Suppressor macrophage (primary cell): ENCODE measurements around the gene CCDC27.

Experiments
- DNase-seq, 4 experiments: peaks; one replicate each; pipeline ENCODE4 v3.0.0-alpha.2; 2020 to 2022
- total RNA-seq, 17 experiments: gene quantifications; one replicate each; lab custom pipeline; 2026; ENCODE audit warnings: mixed read lengths in 6 of 17, inconsistent platforms in 3 of 17; lab: John Stamatoyannopoulos, UW

The CCDC27 gene
- total RNA-seq, result 0 to 2.4 (median 0) reads per million in 17 experiments

DNA sequence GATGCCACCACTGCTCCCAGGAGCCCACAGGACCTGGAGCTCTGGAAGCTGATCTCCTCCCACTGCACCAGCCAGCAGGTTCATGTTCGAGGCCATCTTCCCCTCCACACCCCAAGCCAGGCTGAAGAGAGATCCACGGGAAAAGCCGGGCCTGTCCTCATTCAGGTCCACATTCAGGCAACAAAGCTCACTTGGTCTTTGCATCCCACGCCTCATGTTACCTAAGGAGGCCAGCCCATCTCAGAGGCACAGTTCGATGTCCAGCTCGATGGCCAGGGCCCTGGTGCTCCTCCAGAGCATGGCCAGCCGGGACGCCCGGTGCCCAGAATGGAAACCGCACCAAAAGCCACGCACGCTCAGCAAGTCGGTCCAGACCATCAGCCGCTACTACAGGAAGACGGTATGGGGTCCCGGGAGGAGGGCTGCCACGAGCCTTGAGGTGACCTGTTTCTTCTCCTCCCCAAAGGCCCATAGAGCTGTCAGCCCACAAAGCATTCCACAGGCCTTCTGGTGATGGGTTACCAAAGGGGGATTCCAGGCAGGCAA is at the start of gene CCDC27:
Gene CCDC27 (plus strand): TSS at position 51 of the 546 bp plus-strand sequence. CDS start 32 bp downstream, at position 83.
- DNase-seq, result no peak

DNA sequence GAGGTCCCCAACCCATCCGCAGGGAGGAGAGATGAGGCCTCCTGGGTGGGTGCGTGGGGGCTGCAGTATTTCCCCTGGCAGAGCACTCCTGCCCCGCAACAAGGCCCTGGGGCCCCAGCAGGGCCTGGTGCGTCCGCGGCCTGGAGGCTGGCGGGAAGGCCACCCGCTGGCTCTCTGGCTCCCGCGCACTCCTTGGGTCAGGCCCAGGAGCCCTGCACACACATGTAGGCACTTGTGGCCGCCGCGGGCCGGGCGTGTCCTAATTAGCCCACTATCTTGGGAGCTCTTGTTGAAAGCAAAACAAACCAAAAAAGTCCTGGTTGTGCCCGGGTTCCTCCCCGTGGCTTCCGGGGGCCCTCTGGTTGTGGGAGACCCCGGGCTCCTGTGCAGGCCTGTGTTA is 49.7 kb upstream of the CCDC27 start:
- no peak for DNase-seq

DNA sequence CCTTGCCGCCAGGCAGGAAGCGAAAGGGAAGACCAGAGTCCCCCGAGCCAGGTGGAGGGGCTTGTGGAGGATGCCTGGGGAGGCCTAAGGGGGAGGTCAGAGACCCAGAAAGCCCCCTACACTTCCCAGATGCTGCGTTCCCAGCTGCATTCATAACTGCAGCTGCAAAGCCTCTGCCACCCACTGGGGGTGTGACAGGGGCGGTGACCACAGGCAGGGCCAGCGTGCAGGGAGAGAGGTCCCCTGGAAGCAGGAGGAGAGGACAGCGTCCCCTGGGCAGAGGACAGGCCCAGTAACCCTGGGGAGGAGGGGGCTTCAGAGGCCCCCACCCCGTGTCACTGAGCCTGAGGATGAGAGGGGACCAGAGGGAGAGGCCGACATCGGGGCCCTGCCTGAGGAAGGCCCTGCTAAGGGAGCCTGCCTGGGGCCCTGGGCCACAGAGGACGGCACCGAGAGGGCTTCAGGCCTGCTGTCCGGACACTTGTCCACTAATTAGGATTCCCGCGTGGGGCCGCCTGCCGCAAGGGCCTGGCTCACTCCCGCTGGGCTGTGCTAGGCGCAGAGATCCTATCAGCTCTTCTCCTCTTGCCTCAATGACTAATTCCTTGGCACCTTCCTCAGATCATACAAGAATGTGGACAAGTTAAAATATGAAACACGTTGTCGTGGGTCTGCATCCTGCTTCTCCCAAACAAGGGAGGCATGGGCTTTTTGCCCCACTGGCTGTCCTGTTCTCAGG is 49.1 kb upstream of the CCDC27 start:
- no peak for DNase-seq

DNA sequence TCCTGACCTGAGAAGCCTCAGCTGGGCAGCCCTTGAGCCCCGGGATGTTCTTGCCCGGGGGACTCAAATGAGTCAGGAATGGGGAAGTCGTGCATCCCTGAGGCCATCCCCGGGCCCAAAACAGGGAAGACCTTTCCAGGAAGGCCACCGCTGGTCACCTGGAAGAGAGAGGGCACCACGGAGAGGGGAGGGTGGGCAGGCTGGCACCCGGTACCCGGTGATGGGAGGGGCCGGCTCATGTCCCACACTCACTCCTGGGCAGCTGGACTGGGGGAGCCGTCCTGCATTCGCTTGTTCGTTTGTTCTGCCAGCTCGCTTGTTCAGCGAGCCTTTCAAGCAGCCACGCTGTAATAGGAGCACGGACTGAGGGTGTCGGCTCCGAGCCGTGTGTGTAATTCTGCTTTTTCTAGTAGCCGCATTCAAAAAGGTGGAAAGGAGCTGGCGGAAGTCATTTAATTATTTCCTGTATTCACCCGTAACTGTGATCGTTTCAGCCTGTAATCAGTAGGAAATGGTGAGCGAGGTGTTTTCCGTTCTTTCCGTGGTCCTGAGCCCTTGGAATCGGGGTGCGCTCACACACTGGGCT is 48.4 kb upstream of the CCDC27 start:
- no peak for DNase-seq

DNA sequence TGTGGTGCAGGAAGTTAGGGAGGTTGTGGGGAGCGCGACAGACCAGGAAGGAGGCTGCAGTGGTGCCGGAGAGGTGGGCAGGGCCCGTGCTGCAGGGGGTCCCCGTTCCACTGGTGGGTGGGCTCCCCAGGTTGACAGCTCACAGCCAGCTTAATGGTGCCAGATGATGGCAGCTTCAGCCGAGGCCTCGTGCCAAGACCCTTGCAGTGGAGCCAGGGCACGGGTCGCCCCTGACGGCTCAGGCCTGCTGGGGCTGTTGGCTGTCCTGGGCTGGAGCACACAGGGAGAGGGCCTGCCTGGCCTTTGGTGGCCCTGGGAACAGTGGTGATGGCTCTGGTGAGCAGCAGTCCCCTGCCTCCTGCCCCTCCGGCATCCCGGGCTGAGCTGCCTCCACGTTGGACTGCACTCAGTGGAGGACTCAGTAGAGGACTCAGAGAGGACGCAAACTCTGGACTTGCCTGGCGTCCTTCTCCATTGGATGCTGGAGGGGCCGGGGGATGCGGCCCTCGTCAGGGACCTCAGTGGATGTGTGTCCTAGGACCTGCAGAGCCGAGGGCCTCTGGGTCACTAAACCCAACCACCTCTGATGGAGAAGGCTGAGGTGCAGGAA is 46.8 kb upstream of the CCDC27 start:
- DNase-seq, result no peak

DNA sequence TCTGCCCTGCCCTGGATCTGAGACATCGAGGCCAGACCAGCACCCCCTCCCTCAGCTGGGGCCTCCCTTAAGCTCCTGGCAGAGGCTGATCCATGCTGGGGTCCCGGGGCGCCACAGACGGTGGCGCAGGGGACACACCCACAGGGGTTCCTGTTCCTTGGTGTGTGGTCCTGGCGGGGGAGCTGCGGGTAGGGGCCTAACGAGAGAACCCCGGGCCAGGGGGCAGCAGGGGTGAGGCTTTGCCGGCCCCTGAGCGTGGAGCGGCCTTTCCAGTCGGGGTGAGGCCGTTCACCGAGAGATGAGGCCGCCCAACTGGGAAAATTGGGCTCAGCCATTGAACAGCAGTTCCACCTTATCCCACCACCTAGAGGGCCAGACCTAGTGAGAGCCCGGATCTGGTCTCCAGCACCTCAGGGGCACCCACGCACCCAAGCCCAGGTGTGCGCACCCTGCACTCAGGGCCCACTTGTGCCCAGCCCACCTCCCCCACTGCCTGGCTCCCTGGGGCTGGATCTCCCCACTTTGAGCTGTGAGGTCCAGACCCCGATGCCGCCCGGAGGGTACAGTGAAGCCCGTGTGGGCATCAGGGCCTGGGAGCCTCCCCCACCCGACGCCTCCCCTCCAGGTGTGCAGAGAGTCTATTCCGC is 45.5 kb upstream of the CCDC27 start:
- no peak for DNase-seq

DNA sequence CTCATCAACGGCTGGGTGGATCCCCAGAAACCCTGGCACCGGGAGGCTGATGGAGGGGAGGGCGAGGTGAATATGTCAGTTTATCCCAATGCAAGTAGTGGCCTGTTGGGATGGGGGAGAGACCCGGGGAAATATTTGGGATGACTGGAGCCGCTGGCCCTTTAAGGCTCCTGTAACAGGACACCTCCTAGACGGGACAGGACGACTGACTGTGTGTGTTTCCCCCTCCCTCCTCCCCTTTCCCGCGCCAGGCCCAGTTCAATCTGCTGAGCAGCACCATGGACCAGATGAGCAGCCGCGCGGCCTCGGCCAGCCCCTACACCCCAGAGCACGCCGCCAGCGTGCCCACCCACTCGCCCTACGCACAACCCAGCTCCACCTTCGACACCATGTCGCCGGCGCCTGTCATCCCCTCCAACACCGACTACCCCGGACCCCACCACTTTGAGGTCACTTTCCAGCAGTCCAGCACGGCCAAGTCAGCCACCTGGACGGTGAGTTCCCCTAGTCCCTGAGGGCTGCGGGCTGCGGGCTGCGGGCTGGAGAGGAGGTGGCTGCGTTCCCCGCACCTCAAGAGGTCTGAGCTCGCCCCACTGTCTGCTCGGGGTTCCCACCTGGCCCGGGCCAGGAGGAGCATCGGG is 44.8 kb upstream of the CCDC27 start:
- DNase-seq, result no peak

DNA sequence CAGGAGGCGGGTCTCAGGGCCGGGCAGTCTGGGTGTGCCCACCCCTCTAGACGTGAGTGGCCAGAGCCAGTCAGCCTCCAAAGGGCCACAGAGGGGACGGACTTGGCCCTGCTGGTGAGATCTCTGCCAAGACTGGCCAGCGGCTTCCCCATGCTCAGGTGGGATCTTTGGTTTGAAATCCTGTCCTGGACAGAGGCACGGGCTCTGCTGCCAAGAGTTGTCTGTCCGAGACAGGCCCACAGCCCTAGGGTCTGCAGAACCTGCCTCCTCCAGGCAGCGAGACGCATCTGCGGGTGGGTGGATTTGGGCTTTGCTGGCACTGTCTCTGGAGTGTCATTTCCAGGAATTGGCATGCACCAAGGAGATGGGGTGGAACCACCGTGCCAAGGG is 44.3 kb upstream of the CCDC27 start:
- DNase-seq, result no peak

DNA sequence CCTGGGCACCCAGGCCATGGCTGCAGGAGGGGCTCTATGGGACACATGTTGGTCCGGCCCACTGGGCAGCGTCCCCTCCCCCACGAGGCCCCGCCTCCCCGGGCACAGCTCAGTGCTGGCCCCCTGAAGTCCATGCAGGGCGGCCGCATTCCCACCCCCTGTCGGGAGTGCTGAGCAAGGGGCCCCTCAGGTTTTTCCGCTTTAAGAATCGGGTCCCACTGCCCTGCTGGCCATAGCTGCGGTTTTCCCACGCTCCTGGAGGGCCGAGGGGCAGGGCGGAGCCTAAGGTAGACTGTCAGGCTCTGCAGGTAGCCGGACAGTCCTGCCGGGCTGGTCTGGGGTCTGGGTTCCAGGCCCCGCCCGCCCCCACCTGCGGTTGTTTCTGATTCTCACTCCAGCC is 43.5 kb upstream of the CCDC27 start:
- no peak for DNase-seq

DNA sequence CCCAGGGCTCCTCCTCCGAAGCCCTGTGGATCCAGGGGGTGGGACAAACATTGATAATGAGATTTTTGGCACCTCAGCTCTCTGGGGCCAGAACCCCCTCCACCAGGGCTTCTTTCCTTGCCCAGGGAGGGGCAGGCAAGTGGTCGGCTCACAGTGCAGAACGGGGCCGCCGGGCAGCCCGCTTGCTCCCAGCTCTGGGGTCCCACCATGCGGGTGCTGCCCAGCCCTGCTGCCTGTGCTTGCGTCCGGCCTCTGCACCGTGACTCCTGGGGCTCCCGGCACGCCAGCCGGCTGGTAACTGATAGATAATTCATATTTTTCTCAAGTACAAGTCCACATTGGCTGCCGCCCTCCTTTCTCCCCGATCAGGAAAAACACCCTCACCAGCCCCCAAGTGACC is 42.0 kb upstream of the CCDC27 start:
- no peak for DNase-seq

DNA sequence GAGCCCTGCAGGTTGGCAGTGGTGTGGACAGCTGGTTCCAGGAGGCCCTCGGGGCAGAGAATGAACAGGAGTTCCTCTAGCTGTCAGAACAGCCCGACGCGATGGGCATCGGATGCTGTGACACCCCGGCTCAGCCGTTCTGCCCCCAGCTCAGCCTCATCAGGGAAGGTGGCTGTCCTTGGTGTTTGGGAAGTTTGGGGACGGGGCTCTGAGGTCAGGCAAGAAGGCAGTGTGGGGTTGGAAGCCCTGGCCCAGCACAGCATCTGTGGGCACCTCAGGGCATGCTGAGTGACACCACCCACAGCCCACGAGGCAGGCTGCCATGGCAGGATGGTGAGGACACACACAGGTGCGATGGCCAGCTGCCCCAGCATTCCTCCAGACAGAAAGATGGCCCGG is 40.9 kb upstream of the CCDC27 start:
- no peak for DNase-seq

DNA sequence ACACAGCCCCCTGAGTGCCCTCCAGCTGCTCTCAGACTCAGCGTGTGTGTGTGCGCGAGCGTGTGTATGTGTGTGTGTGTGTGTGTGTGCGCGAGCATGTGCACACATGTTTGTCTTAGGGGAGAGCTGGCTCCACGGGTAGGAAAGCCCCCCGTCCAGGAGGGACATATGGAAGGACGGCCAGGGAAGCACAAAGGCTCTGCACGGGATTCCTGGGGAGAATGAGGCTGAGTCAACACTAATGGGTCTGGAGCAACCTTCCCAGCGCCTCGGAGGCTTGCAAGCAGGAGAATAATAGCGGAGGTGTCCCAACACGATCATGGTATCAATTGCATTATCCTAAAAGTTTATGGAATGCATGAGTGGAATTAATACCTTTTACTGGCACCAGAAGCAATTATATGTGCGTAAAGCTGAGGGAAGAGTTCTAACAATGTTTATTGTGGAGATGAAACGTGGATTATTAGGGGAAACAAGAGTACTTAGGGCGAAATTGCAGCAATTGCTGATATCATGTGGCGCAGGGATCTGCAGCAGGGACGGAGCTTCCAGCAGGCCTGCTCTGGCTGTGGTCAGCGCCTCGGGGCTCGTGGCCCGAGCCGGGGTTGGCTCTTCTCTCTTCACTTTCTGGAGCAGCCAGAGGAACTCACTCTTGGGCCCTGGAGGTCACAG is 40.3 kb upstream of the CCDC27 start:
- no peak for DNase-seq

DNA sequence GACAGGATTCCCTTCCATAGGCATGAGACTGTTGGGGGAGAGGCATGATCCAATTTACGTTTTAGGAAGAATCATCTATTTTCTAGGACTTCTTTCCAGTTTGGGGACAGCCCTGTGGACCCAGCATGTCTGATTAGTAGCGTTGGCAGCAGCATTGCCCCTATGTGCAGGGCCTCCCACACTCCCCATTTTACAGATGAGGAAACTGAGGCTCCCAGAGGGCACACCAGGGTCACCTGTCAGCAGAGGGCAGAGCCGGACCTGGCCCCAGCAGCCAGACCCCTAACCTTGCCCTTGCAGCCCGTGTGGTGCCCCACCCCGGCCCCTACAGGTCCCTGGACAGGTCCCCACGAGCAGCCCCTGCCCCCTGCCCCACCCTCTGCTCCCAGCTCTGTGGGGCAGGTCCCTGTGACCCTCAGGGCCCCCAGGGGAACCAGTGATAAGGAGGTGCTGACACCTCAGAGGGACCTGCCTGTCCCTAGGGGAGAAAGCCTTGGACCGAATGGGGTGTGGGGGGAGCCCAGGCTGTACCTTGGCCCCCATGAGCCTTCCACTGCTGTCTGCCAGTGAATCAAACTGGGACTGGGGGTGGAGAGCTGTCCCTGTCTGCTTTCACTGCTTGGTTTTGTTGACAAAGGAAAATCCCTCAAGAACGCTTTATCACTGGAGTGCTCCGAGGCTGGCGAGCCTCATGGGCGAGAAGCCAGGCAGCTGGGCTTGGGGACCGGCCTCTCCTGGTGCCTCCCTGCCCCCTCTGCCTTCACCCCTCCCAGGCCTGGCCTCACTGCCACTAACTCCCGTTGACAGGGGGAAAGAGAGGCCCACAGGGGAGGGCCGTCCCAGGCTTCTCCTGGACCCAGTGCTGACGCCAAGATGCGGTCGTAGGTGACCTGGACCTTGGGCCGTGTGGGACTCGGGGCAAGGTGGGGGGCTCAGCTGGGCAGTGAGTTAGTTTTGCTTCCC is 39.4 kb upstream of the CCDC27 start:
- no peak for DNase-seq

DNA sequence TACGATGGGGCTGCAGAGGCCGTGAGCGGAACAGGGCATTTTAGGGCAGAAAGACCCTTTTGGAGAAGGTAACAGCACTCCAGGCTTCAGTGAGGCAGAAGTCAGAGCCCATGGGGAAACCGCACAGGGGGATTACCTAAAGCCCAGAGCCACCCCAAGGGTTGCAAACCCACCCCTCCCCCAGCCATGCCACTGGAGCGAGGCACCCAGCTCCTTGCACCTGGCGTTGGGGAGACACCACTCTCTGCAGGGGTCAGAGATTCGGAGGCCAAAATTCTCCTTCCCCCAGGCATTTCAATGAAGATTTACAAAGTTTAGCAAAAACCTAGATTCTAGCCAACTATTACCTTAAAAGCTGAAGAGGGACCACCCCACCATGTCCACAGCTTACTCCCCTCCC is 38.4 kb upstream of the CCDC27 start:
- no peak for DNase-seq

DNA sequence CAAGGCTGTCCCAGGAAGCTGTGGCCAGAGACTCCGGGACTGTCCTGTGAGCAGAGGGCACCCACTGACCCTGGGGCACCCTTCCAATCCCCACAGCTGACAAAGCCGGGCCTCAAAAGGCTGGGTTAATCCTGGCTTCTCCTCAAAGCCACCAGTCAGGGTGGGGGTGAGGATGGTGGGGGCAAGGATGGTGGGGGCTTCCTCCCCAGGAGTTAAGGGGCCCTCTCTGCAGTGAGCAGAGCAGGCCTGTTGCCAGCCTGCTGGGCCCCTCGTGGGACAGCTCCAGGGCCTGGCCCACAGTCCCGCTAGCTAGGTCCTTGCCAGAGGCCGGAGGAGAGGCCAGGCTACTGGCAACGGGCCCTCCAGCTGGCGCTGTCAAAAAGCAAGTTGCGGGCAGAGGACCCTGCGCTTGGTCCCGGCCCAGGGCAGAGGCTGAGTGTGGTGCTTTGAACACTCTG is 37.9 kb upstream of the CCDC27 start:
- DNase-seq, result no peak

DNA sequence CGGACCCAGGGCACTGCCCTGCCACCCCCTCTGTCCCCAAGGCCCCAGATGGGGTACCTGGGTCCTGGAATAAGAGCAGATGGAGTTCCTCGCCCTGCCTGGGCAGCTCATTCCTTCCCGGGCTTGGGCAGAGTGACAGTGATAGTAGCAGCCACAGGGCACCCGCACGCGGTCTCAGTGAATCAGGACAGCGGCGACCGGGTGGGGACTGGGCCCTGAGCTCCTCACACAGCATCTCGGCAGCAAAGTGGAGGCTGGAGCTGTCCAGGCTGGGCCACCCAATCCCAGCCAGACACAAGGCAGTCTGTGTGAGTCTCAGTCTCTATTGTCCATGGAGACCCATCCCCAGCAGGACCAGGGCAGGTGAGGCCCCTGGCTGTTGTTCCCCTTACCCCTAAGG is 37.4 kb upstream of the CCDC27 start:
- no peak for DNase-seq

DNA sequence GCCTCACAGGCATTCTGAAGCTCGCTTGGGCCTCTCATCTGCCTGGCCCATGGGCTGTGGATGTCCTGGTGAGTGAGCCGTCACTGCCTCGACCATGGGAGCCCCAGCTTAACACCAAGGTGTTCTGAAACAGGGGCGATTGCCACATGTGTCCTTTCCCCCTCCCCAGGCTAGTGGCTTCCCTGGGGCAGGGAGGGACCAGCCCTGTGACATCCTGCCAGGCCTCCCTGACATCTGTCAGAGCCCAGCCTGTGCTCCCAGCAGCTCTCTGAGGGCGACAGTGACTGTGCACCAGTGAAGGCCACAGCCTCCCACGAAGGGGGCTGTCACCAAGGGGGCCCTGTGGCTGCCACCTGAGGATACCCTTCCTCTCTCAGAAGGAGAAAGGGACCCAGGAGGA is 35.9 kb upstream of the CCDC27 start:
- DNase-seq, result no peak

DNA sequence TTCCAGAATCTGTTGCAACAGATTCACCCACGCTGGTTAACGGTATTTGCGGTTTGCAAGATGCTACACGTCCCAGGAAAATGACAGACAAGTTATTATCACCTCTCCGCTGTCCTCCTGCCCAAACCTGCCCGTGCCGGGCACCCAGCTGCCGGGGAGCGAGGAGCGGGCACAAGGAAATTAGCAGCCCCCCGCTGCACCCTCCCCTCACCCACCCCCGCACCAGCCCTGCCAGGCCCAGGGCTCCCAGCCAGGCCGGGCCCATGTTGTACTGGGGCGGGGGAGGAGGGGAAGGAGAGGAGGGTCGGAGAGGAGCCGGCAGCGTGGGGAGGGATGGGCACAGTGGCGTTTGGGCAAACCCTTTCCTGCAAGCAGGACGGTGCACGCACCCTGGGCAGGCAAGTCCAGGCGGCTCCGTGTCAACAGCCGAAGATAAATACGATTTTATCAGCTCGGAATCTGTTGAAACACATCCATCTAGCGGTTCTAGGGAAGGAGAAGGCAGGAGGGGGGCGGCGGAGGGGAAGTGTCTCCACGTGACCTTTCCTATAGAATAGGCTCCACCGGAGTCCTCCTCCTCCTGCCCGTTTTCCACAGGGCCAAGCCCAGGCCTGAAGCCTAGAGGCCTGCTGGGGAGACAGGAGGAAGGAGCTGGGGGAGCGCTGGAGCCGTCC is 35.1 kb upstream of the CCDC27 start:
- no peak for DNase-seq

DNA sequence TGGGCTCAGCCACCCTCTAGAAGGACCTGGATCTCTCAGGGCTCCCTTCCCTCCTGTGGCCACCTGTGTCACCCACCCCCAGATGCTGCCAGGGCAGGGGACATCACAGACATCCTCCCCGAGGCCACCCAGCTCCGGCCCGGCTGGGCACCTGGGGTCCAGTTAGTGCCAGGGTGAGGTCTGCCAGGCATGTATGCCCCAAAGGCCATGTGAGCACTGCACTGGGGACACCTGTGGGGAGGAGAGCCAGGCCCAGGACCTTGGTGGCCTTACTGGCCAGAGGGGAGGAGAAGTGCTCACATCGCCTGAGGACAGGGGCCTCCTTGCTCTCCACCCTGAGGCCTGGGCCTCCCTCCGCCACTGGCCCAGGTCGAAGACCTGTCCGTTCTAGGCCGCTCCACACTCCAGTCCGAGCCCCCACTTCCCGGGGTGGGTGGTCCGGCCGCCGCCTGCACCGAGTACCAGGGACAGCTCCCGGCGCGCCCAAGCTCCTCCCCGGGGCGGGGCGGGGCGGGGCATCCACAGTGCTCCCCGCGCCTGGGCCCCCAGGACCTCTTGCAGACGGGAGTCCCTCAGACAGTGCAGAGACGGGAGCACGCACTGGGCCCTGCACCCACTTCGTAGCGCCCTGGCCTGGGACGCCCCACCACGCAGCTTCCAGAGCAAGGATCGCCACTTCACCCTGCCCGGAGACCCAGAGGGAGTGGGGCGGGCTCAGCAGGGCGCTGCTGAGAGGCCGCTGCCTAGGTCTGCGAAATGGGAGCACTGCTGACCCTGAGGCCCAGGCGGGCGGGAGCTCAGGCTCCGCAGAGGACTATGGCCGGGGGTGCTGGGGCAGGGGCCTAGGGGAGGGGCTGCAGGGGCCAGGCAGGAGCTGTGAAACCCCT is 34.3 kb upstream of the CCDC27 start:
- peak in 2 of 4 experiments; percentile 12 to 26 for DNase-seq
